ENCODE data around the gene C8B. TPM values are rescaled to one million over a fixed set of nuclear protein-coding genes. Genes with fewer than 3 reads are reported as not detected.

C8B gene
- total RNA-seq (2014; rRNA removed; shearing (Covaris generic); ENCODE audit: low replicate concordance): not detected in 2 replicates

DNA sequence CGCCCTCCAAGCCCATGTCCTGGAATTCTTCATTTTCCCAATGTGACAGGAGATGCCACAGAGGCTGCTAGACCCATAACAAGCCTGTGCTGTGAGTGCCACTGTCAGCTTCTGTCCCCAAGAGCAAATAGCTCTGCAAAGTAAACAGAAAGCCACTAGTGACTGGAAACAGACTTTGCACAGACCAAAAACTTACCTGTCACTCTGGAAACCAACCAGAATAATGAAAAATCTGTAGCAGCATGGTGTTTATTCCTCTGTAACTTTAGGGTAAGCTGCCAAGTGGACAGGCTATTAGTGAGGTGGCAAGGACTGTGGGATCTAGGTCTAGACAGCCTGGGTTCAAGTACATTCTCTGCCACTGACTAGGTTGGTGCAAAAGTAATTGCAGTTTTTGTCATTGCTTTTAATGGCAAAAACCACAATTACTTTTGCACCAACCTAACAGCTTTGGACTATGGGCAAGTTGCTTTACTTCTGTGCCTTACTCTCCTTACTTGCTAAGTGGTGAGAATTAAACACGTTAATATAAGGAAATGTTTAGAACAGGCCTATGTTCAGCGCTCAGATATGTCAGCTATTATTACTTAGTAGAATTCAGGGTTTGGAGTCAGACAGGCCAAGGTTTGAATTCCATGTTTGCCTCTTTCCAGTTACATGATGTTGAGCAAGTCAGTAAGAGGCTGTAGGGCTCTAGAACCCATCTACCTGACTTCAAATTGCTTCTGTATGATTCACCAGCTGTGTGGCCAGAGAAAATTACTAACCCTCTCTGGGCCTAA, at the start of gene C8B:
TSS of gene C8B (minus strand) at position 100 of the 782 bp plus-strand sequence. CDS start at position 33, 67 bp downstream.
- H3K4me3 ChIP-seq: no peak within 1 kb of the TSS
- no peak for DNase-seq

DNA sequence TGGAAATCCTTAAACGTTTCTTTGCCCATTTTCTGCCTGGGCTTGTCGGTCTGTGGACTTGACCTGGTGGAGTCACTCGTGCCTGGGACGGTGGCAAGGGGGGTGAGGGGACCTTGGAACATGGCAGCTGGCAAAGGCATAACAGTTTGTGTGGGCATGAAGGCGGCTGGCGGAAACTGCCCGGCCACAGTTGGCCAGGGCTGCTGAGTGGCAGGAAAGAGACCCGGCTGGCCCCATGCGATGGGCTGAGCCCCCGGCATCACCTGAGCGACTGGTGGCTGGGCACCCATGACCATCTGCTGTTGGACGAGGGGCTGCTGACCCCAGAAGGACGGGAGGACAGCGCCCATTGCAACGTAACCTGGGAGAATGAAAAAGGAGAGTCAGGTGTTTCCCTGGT, 49.3 kb upstream of the C8B start:
- Histone ChIP-seq H3K27me3 (no peaks in the 10 kb centered on the region; the same call in 1 of the 2 replicates), H3K9me3 (no peaks in the 10 kb centered on the region), H3K36me3 (no peaks in the 10 kb centered on the region)

More for the DNA sequence above, at the start of gene C8B:
- Histone ChIP-seq H3K27me3 (no peaks in the 10 kb centered on the region), H3K36me3 (no peaks in the 10 kb centered on the region), H3K9me3 (no peaks in the 10 kb centered on the region)

DNA sequence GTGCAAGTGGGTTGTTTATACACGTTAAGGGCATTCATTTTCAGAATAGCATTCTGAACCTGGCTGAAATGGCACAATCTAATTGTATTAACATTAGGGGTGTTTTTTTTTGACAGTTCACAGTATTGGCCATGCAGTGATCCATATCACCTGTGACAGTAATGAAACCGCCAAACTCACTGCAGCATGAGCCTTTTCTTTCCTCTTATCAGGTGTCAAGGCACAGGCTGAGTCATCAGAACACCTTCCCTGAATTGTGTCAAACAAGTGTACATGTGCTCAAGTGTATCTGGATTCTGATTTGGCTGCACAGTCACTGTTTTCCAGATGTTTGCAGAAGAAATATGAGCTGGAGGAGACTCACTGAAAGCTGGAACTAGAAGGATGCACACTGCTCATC, 47.7 kb upstream of the C8B start:
- H3K9me3 ChIP-seq: no peaks in the 10 kb centered on the region
- no peak for DNase-seq

More for the DNA sequence above, 49.3 kb upstream of the C8B start:
- DNase-seq: no peak
- H3K4me3 ChIP-seq: no peak overlapping the region

DNA sequence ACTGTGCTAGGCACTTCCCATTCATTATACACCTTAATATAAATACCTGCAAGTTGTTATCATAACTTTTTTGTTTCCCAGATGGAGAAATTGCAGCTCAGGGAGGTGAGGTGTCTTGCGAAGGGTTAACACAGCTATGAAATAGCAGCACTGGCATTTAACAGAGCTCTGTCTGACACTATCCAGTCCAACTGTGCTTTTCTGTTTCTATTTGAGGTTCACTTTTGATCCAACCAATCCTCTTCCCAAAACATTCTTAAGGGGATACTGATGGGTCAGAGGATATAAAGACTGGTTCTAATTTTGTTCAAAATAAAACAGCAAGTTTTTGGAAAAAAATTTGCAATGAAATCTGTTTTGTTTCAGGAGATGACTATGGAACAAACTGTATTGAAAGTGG, 46.5 kb upstream of the C8B start:
- no peaks in the 10 kb centered on the region for H3K36me3 ChIP-seq
- no peak for DNase-seq
- H3K9me3 ChIP-seq: no peaks in the 10 kb centered on the region
- H3K27me3 ChIP-seq: no peaks in the 10 kb centered on the region; the same call in 1 of the 2 replicates
- no peak overlapping the region for H3K4me3 ChIP-seq

More for the DNA sequence above, 47.7 kb upstream of the C8B start:
- Histone ChIP-seq H3K27me3 (no peaks in the 10 kb centered on the region; the same call in 1 of the 2 replicates), H3K4me3 (no peak overlapping the region), H3K36me3 (no peaks in the 10 kb centered on the region)

DNA sequence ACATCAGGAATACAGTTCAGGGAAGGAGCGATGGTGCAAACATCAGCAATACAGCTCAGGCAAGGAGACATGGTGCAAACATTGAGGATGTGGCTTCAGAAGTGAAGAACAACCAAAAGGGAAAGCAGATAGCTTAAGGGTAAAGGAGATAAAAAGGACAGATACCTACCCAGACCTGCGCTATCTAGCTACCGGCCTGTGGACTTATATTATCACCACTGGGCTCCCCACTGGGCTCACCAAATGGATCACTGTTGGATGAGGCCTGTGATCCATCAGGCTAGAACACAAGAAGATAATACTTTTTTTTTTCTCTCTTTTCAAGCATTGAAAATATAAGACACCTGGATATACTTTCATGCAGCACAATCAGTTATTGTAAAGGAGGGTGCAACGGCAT, 44.7 kb upstream of the C8B start:
- no peak for DNase-seq
- no peak overlapping the region for H3K4me3 ChIP-seq
- H3K27me3 ChIP-seq: no peaks in the 10 kb centered on the region; the same call in 1 of the 2 replicates
- H3K9me3 ChIP-seq: no peaks in the 10 kb centered on the region
- no peaks in the 10 kb centered on the region for H3K36me3 ChIP-seq

DNA sequence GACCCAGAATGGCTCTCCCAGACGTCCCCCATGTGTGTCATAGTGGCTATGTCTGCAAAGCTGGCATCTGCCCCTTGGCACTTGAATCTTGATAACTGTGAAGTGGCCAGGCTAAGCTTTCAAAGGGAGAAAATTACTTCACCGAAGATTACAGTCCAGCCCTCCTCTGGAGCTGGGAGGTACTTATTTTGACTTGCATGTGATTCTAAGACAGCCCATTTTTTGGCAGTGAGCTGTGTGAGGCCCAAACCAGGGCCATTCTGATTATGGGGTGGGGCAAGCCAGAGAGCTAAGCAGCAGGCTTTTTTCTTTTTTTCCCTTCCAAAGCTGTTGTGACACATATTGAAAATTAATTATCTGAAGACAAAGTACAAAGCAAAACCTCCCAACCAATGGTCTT, 42.1 kb upstream of the C8B start:
- no peak for DNase-seq
- Histone ChIP-seq H3K9me3 (no peaks in the 10 kb centered on the region), H3K36me3 (no peaks in the 10 kb centered on the region), H3K4me3 (no peak overlapping the region), H3K27me3 (no peaks in the 10 kb centered on the region; the same call in 1 of the 2 replicates)

DNA sequence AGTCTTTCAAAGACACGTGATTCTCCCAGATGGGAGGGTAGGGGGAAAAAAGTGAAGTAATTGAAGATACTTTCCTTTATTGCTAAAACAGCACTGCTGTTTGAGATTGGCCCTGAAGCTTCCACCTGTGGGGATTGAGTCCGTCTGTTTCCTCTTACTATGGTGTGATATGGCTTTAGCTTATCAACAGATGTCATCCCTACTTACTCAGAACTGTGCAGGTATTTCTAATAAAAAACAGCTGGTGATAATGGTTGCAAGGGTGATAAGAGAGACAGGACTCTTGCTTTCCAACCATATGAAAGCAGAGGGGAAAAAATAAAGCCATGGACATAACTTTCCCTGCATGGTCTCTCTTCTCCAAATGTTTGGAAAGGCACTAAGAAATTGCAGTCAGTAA, 41.7 kb upstream of the C8B start:
- H3K27me3 ChIP-seq: no peaks in the 10 kb centered on the region; the same call in 1 of the 2 replicates
- DNase-seq: no peak
- H3K9me3 ChIP-seq: no peaks in the 10 kb centered on the region
- no peaks in the 10 kb centered on the region for H3K36me3 ChIP-seq
- H3K4me3 ChIP-seq: no peak overlapping the region

DNA sequence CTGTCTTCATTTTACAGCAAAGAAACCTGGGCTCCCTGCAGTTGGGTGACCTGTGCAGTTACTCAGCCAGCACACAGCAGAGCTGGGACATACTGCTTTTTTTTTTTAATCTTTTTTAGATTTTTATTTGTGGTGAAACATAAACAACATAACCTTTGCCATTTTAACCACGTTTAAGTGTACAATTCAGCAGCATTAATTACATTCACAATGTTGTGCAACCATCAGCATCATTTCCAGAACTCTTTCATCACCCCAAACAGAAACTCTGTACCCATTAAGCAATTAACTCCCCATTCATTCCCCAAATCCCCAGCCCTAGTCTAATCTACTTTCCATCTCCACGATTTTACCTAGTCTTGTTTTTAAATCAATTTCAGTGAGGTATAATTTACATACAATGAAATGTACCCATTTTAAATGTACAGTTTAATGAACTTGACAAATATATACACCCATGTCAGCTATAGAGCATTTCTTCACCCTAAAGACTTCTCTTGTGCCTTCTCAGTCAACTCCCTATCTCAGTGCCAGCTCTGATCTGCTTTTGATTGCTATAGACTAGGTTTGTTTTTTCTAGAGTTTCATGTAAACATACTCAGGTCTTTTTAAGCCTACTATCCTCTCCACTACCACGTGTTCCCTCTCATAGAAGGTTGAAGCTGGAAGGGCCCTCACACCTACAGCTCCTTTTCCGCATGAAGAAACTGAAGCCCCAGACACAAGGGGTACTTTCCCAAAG, 37.8 kb upstream of the C8B start:
- Histone ChIP-seq H3K9me3 (no peaks in the 10 kb centered on the region), H3K4me3 (no peak overlapping the region), H3K36me3 (no peaks in the 10 kb centered on the region), H3K27me3 (no peaks in the 10 kb centered on the region)
- no peak for DNase-seq

DNA sequence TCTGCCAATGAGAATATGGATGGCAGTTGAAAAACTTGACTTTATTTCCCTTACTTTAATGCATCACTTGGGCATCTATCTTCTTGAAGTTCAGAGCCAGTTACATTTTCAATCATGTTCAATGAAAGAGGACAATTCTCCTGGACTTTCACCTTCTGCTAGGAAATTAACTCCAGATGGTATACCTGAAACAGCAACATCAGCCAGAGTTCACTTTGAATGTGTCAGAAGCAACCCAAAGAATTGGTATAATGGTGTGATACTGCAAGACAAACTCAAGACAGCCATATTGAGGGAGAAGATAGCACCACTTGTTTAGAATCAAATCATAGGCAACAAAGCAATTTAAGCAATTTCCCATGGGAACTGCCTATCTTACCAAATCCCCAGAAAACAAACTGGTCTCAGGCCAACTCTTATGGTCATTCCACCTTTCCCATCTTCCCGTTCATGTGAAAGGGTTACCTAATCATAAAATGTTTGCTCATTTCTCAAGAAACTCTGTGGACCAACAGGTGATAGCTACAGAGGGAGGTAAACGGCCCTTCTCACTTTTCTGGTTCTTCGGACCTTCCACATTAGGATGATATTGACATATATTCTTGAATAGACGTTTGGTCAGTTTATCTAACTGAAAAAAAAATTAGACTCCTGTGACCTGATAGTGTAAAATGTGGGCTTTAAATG, 29.7 kb upstream of the C8B start:
- H3K27me3 ChIP-seq: no peaks in the 10 kb centered on the region
- H3K9me3 ChIP-seq: no peaks in the 10 kb centered on the region
- H3K36me3 ChIP-seq: no peaks in the 10 kb centered on the region
- no peak overlapping the region for H3K4me3 ChIP-seq
- DNase-seq: no peak

DNA sequence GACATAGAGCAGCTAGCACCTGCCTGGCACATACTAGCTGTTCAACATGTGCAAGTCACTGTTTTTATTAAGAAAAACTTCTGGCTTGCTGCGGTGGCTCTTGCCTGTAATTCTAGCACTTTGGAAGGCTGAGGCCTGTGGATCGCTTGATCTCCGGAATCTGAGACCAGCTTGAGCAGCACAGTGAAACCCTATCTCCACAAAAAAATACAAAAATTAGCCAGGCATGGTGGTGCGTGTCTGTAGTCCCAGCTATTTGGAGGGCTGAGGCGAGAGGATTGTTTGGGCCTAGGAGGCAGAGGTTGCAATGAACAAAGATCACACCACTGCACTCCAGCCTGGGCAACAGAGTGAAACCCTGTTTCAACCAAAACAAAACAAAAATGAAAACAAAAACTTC, 27.7 kb upstream of the C8B start:
- DNase-seq: no peak
- Histone ChIP-seq H3K36me3 (no peaks in the 10 kb centered on the region), H3K4me3 (no peak overlapping the region), H3K27me3 (no peaks in the 10 kb centered on the region), H3K9me3 (no peaks in the 10 kb centered on the region)

DNA sequence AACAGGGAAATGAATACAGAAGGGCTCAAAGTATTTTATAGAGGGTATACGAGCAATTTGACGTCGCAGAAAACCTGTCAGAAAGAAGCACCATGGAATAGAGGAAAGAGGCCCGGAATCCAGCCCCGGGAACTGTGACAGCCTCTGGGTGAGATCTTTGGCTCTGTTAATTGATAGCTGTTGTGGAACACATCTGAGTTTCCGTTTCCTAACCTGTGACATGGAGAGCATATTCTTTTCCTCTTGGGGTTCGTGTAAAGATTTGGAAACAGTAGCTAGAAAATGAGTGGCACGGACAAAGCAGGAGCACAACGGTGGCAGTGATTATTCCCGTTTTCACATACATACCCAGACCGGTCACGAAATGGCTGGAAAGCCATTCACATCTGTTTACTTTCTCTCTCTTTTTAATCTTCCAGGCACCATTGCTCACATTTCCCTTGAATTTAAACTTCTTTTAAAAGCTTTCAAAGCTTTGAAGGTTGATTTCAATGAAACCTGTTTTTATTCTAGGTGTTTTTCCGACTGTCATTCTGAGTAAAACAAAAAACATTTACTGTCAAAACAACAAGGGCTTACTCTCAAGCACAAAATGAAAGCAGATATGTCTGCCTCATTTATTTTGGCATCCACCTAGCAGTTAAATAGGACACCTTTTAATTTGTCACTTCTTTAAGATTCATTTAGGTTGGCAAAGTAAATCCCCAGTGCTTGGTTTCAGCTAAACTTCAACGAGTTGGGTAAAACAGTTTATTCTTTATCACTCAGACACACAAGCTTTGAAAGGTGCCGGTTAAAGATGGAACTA, 26.7 kb upstream of the C8B start:
- Histone ChIP-seq H3K27me3 (no peaks in the 10 kb centered on the region), H3K4me3 (no peak overlapping the region), H3K36me3 (no peaks in the 10 kb centered on the region), H3K9me3 (no peaks in the 10 kb centered on the region)
- no peak for DNase-seq

DNA sequence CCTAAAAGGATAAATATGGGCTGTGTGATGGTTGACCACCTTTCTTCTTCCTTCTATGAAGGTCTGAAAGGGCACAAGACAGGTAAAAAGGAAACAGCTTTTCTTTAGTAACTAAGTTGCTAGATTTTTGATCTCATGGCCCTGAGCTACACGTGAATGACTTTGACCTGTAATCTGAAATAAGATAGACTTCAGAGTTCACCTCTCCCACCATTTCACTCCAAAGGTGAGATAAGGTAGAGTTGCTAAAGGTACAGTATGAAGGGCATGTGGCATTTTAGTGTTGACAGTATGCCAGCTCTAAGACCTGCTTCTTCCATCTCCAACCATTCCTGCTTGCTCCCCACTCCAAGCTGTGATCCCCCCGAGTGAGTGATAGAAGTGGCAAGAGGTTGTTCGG, 25.8 kb upstream of the C8B start:
- DNase-seq: no peak
- Histone ChIP-seq H3K27me3 (no peaks in the 10 kb centered on the region), H3K4me3 (no peak overlapping the region), H3K9me3 (no peaks in the 10 kb centered on the region), H3K36me3 (no peaks in the 10 kb centered on the region)

DNA sequence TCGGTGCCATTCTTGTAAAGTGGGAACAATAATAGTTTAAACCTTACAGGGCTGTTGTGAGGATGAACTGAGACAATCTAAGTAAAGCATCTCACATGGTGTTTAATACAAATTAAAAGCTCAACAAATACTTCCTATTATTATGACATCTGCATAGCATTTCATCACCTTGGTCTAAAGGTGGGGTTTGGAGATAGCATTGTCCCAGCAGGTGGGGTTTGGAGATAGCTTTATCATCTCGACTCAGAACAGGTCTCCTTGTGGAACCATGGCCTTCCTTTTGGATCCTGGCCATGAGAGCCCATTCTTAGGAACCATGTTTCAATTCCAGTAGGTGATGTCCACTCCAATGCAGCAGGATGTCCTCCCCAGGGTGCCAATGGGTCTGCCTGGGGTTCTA, 20.6 kb upstream of the C8B start:
- no peak overlapping the region for H3K4me3 ChIP-seq
- no peak for DNase-seq
- no peaks in the 10 kb centered on the region; the same call in 1 of the 2 replicates for H3K27me3 ChIP-seq
- no peaks in the 10 kb centered on the region for H3K36me3 ChIP-seq
- no peaks in the 10 kb centered on the region for H3K9me3 ChIP-seq

DNA sequence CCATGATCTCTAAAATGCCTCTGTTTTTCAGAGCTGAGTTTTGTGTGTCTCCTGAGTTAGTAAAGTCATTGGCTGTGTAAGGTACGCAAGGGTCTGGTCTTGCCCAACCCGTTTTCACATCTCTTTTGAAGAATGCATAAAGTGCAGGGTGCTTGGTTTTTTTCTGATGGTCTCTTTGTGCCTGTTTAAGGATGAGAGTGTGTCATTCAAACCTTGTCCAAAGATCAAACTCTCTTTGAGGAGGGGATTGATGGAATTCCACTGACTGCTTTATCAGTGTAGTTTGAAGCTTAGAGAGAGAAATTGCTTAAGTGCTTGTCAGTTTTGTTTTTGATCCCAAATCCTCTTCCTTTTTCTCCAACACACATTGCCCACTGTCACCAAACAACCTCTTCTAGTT, 20.0 kb upstream of the C8B start:
- Histone ChIP-seq H3K9me3 (no peaks in the 10 kb centered on the region), H3K4me3 (no peak overlapping the region), H3K27me3 (no peaks in the 10 kb centered on the region; the same call in 1 of the 2 replicates), H3K36me3 (no peaks in the 10 kb centered on the region)
- no peak for DNase-seq

DNA sequence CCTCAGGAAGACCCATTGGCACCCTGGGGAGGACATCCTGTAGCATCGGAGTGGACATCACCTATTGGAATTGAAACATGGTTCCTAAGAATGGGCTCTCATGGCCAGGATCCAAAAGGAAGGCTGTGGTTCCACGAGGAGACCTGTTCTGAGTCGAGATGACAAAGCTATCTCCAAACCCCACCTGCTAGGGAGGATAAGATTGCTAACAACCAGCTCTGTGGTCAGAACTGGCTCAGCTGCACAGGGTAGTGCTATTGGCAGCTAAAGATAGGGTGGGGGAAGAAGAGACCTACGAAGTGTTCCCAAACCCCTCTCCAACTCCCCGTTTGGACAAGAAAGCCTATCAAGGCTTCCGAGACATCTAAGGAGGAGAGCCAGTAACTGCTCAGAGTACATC, 17.7 kb upstream of the C8B start:
- H3K4me3 ChIP-seq: no peak overlapping the region
- no peak for DNase-seq
- no peaks in the 10 kb centered on the region for H3K9me3 ChIP-seq
- no peaks in the 10 kb centered on the region for H3K36me3 ChIP-seq
- no peaks in the 10 kb centered on the region; the same call in 1 of the 2 replicates for H3K27me3 ChIP-seq

DNA sequence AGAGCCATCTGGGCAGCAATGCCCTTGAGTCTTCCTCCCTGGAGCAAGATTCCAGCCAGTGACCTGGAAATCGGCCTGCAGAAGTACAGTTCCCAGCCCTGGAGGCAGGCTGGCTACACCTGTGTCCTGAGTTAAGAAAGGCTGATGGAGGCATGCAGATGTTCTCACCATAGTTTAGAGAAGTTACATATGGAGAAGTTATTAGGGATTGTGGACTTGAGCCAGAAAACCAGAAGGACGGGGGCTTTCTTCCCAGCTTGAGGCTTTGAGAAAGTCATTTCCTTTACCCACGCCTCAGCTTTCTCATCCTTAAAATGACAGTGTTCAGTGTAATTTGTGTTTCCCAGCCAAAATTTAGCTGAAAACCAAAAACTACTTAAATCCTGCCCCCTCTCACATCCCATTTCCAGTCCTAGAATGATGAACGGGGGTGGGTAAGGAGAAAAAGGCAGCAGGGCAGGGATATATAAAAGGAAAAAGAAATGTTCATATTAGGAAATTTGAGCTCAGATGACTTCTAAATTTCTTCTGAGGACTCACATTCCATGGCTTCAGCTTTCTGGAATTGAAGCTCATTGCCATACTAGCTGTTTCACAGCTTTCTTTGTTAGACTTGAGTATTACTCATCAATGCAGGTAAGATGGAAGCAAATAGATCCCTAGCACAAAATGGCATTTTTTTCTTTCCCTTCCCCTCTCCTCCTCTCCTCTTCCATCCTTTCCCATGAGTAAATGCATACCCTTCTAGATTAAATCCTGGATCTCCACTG, 14.4 kb upstream of the C8B start:
- Histone ChIP-seq H3K4me3 (no peak overlapping the region), H3K36me3 (no peaks in the 10 kb centered on the region), H3K27me3 (no peaks in the 10 kb centered on the region; the same call in 1 of the 2 replicates), H3K9me3 (no peaks in the 10 kb centered on the region)
- DNase-seq: no peak

Data from MG63 (cell line).